Measurements from ENCODE around the gene CKLF.
"Not testable (repeated sequence)": the region's sequence is repeated elsewhere in the genome, so short reads cannot be mapped to it uniquely, and the experiment has no call there.

Gene CKLF
- total RNA-seq = 1.4 to 3.1 reads per million in 2 donors

DNA sequence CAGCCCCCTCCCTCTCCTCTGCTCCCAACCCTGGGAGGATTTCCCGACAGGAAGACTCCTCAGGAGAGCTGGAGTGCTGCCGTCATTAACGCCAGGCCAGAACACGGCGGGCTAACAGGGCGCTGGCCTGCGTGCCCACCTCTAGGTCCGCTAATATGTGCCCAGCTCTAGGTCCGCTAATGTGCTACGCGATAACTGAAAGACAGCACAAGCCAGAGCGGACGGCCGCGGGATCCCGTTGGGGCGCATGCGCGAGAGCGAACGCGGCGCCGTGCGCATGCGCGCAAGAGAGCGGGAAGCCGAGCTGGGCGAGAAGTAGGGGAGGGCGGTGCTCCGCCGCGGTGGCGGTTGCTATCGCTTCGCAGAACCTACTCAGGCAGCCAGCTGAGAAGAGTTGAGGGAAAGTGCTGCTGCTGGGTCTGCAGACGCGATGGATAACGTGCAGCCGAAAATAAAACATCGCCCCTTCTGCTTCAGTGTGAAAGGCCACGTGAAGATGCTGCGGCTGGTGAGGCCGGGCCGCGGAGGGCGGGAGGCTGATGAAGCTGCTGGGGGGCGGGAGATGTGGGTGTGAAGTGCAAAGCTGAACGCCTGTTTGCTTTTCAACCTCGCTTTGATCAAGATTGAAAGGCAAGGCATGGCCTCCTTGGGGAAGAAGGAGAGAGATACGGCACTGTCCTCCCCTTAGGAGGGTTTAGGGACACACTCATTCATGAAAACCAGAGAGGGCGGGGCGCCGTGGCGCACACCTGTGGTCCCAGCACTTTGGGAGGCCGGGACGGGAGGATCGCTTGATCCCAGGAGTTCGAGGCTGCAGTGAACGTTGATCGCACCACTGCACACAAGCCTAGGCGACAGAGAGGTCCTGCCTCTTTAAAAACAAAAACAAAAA, at the start of gene CKLF:
TSS of gene CKLF (plus strand) at position 291 of the 892 bp plus-strand sequence. CDS start at position 431, 140 bp downstream.
- DNase-seq = peak; percentile 81 to 94 (median 87)

DNA sequence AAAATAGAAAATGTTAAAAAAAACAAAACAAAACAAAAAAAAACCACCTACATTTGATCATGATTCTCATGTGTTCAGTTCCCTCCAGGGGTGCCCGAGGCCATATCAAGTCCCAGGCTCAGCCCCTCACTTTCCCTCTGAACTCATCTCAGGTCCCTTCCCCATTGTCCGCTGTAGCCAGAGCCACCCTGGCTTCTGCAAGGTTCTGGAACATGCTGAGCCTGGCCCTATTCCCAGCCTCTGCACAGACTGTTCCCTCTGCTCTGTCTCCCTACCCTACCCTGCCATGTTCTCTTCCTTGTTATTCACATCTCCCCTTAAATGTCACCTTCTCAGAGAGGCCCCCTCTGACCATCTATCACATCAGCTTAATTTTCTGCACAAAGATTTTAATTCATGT, 49.3 kb upstream of the CKLF start:
- DNase-seq = no peak

GRCh38 chr16:66503612-66504011, 48.8 kb upstream of the CKLF start:
- DNase-seq = no peak

DNA sequence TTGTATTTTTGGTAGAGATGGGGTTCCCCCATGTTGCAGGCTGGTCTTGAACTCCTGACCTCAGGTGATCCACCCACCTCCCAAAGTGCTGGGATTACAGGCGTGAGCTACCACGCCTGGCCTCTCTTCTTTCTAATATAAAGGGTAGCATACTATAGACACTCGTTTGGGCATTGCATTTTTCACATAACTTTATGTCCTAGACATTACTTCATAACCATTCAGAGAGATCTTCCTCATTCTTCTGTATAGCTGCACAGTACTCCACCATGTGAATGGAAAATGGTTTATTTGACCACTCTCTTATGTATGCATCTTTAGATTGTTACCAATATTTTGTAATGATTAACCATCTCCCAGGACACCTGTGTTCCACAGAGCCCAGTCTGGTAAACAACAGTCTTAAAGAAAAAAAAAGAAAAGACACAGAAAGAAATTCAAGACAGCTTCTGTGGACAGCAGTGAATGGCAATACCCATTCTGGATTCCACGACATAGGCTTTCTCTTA, 44.6 kb upstream of the CKLF start:
- DNase-seq = no peak

- no peak for DNase-seq
These were observed 44.0 kb upstream of the CKLF start for GRCh38 chr16:66508248-66508913.

DNA sequence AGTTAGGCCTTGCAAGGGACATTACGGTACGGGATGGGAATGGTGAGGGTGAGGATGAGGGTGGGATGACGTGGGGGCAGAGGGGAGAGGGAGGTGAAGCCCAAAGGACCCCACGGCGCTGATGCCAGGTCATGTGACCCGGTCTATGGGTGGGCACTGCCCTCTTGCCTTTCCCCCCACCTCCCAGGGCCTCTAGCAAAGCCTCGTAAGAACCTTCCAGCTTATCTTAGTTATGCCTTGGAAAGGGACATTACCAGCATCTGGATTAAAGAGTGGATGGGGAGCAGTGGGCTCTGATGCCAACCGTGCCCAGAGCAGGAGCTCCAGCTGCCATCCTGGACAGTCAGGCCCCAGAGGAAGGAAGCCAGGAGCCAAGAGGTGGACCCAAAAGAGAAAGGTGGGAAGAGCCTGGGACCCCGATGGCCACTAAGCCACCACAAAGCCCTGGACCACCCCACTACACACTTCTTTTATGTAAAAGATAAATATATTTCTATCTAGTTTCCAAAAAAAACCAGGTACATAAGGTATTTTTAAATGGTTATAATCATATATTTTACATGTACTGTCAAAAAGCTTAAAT, 43.4 kb upstream of the CKLF start:
- no peak for DNase-seq

- no peak for DNase-seq
These were observed 42.8 kb upstream of the CKLF start for GRCh38 chr16:66509576-66509975.

DNA sequence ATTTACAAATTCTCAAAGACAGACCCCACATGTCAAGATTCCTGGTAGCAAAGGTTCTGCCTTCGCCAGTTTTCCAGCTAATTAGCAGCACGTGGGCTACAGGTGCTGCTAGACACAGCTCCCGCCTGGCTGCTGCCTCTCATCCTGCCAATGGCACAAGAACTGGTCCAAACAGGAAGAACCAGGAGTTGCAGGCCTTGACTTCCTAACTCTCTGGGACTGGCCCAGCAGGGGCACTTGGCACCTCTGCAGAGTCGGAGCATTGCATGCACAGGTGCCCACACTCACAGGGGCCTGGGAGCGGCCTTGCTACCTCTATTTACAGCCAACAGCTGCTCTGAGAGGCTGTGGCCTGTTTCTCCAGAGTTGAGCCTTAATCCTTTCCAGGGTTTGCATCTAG, 42.1 kb upstream of the CKLF start:
- no peak for DNase-seq

- DNase-seq = no peak
These were observed 41.4 kb upstream of the CKLF start for GRCh38 chr16:66510711-66511601.

DNA sequence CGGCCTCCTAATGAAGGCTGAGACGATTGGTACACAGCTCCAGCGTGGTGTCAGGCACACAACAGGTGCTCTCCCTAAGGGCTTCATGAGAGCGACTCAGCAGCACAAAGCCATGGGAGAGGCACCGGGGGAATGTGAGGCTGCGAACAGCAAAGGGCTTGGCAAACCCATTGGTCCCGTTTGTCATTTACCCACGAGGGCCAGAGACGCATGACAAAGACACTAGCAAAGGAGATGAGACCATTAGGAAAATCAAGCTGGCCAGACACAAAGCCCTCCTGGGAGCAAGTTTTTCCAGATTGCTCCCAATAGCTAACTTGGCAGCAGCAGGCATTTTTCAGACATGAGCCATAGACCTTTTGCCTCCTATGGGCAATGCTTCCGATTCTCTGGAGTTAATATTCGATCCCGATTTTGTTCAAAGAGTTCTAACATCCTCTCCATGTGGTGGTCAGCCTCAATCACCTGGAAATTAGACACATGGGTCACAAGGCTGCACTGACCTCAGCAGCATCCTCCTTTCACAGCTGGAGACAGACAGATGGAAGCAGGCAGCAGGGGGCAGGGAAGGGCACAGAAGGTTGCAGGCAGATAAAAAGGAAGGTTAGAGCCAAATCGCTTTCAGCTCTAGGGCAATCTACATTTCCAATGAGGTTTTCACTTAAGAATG, 40.6 kb upstream of the CKLF start:
- DNase-seq = peak in 1 of 5 experiments; percentile 22

DNA sequence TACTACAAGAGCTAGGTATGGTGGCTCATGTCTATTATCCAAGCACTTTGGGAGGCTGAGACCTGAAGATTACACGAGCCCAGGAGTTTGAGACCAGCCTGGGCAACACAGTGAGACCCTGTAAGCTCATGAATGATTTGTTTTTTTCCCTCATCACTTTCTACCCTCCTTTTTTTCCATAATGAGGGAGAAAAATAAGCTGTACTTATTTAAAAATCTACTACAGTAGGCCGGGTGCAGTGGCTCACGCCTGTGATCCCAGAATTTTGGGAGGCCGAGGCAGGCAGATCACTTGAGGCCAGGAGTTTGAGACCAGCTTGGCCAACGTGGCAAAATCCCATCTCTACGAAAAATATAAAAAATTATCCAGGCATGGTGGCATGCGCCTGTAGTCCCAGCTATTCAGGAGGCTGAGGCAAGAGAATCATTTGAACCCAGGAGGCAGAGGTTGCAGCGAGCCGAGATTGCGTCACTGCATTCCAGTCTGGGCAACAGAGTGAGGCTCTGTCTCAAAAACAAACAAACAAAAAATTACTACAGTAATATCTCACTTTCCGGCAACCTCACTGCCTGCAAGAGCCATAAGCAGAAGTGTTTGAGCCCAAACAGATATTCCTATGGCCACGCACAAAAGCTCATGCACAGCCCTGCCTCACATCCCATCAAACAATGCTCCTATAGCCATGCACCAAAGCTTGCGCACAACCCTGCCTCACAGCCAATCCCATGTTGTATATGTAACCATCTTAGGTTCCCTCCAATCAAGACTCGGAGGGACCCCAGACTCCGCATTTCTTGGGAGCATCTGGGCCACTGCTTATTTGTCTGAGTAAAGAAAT, 39.9 kb upstream of the CKLF start:
- DNase-seq = no peak

GRCh38 chr16:66513111-66513723, 39.2 kb upstream of the CKLF start:
- no peak for DNase-seq

- DNase-seq = not testable (repeated sequence)
These were observed 38.0 kb upstream of the CKLF start for GRCh38 chr16:66514391-66514790.

- not testable (repeated sequence) for DNase-seq
These were observed 37.3 kb upstream of the CKLF start for GRCh38 chr16:66514980-66515595.

GRCh38 chr16:66515596-66516508, 36.5 kb upstream of the CKLF start:
- DNase-seq = peak in 1 of 5 experiments; percentile 50

DNA sequence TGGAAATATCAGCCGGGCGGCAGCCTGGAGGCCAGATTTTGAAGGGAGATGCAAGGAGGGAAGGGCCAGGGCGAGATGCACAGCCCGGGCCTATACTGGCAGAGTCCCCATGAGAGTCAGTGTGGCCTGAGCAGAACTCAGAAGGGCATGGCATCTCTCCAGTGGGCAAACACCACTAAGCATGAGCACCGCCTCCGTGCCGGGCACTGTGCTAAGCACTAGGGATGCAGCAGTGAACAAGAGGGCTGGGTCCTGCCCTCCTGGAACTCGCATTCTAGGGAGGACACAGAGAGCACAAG, 35.9 kb upstream of the CKLF start:
- DNase-seq = no peak

- peak in 4 of 5 experiments; percentile 45 to 90 (median 61) for DNase-seq
These were observed 35.4 kb upstream of the CKLF start for GRCh38 chr16:66516808-66517585.
